ENCODE results near the gene RGR. TPM values are rescaled to one million over a fixed set of nuclear protein-coding genes. Genes with fewer than 3 reads are reported as not detected.

RGR gene, protein sequence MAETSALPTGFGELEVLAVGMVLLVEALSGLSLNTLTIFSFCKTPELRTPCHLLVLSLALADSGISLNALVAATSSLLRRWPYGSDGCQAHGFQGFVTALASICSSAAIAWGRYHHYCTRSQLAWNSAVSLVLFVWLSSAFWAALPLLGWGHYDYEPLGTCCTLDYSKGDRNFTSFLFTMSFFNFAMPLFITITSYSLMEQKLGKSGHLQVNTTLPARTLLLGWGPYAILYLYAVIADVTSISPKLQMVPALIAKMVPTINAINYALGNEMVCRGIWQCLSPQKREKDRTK
- total RNA-seq, result not detected in 2 replicates

DNA sequence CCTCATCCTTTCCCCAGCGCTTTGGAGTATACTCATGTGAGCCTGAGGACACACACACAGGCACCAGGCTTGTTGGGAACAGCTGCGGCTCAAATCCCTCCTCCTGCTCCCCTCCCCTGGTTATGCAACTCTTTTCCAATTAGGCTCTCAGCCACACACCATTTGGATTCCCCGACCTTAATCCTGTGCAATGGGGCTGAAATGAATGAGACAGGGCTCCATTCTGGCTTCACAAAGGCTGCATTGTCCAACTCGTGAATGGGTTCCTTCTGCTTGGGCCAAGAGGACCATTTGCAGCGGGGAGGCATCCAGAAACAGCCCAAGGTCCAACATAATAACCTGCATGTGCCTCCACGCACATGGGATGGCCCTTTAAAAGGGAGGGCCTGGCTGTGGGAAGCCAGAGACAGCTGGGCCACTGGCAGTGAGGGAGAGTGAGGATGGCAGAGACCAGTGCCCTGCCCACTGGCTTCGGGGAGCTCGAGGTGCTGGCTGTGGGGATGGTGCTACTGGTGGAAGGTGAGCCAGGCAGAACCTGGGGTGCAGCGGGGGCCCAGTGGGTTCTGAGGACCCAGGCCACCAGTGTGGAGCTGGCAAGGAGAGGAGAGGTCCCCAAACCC is at the start of gene RGR:
Gene RGR (plus strand): TSS at position 403 of the 620 bp plus-strand sequence. CDS start 38 bp downstream, at position 441.

DNA sequence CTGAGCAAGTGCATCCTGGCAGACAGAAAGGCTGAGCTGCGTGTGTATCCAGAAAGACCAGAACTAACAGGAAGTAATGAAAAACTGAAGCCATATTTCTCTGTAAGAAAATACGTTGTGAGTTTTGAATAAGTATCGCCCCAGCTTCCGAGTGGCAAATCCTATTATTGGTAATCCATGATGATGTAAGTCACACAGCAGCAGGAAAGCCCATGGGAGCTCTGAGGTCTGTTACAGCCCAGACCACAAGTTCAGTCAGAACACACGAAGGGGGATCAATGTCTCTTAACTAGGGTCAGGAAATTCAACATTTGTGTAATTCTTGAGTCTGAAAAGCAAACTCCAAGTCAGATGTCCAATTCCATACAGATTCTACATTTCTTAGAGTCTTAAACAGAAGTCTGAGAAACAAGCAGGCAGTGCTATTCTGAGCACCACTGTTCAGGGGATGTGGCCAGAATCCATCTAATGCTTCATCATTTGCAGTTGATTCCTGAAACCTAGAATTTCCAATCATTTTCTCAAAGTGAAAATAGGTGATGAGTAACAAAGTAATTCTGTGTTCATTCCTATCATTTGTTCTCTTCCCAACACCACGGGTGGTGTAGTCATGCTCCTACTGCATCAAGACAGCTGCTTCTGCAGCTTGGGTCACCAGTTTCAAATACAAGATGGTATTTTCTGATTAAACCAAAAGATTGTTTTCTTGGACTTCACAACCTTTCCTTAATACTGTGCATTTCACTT is 19.3 kb upstream of the RGR start, which contains the start of gene LRIT2:
Gene LRIT2 (minus strand): TSS at position 118 of the 747 bp plus-strand sequence. CDS start 24 bp downstream, at position 94.

DNA sequence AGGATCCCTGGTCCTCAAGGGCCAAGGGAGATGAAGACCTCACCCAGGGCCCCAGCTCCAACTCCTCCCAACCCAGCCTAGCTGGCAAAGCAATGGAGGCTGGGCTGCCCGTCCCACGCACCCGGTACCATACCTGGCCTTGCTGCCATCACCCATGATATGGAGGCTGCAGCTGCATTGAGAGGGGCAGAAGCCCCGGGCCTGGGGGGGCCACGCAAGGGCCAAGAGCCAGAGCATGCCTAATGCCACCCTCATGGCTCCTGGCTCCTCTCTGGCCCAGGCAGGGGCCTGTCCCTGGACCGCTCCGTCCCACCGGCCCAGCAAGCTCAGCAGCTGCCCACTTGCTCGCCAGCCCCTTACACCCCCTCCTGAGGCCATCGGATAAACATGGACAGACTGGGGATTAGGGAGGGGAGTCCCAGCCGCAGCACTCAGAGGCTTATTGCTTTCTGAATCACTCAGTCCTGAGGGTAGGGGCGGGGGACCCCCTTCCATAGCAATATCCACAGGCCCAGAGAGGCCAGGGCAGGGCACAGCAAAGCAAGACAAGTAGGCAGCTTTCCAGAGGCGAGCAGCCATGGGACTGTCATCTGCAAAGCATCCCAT is 3.6 kb upstream of the RGR start, which contains the start of gene LRIT1:
Gene LRIT1 (minus strand): TSS at position 362 of the 606 bp plus-strand sequence. CDS start 107 bp downstream, at position 255.

Other genes with a start within 250 kb of the RGR start
- 74.6 and 163 TPM in 2 replicates for gene GHITM, start 105.5 kb upstream of the RGR start, total RNA-seq
- not detected in 2 replicates for gene GPR15LG, start 71.3 kb upstream of the RGR start, total RNA-seq
- not detected in 2 replicates for gene CDHR1, start 50.5 kb upstream of the RGR start, total RNA-seq
- not detected in 2 replicates for gene LRIT2, start 19.5 kb upstream of the RGR start, total RNA-seq
- gene LRIT1, start 3.5 kb upstream of the RGR start, total RNA-seq, result under 0.01 TPM in 1 of 2 replicates, not detected in the other
- gene CCSER2, start 83.5 kb downstream of the RGR start, total RNA-seq, result 27.9 and 40.0 TPM in 2 replicates

Measured in placental epithelial cell (primary cell).